Panc1 (cell line): ENCODE results near the gene CCDC40. TPM values are rescaled to one million over a fixed set of nuclear protein-coding genes. Genes with fewer than 3 reads are reported as not detected.

ENCODE experiments used
- ATAC-seq: fragments of 200-7000 bp; cut with Tn5 transposase; 2 replicates; pipeline ENCODE4 v1.9.1; 2020; ENCODE audit warnings: mild to moderate bottlenecking, moderate library complexity
- BruUV-seq: library from RNA; stranded (reverse); fragments of 400-500 nt; replicated peaks from 2 replicates; lab custom pipeline; 2021; lab: Mats Ljungman, UMichigan
- CTCF ChIA-PET: fragments of 300-600 bp; sonication (Branson Sonifier 250); formaldehyde crosslinking; loops from one replicate; lab custom pipeline; 2022; ENCODE audit warnings: antibody characterized with exemption; lab: Charles Lee
- POLR2A ChIA-PET: fragments of 300-600 bp; sonication (Branson Sonifier 250); formaldehyde crosslinking; loops from one replicate; lab custom pipeline; 2022; ENCODE audit warnings: antibody characterized with exemption; lab: Charles Lee
- DNase-seq: peaks from one replicate; pipeline ENCODE4 v3.0.0-alpha.2; 2010; ENCODE audit warnings: low read depth, low spot score
- H3K27ac ChIP-seq: 2 replicates; pipeline ENCODE4 v1.5.1; 2011; ENCODE audit warnings: mild to moderate bottlenecking, low read length, inconsistent platforms
- H3K27me3 ChIP-seq: fragments of 200-500 bp; sonication (Bioruptor generic); 2 replicates; pipeline ENCODE4 v1.6.0; 2014; ENCODE audit warnings: low read length, inconsistent platforms; ENCODE audit not compliant: control insufficient read depth, insufficient read depth
- H3K36me3 ChIP-seq: fragments of 200-500 bp; sonication (Bioruptor generic); 2 replicates; pipeline ENCODE4 v1.5.1; 2014; ENCODE audit warnings: inconsistent platforms, mild to moderate bottlenecking, low read length, moderate library complexity; ENCODE audit not compliant: control insufficient read depth, insufficient read depth
- H3K4me1 ChIP-seq: 2 replicates; pipeline ENCODE4 v1.5.1; 2011; ENCODE audit warnings: inconsistent platforms, mild to moderate bottlenecking, low read length, moderate library complexity; ENCODE audit not compliant: control insufficient read depth, insufficient read depth
- H3K4me3 ChIP-seq, 2 experiments: 2 replicates each; pipeline ENCODE4 v1.5.1; 2011 to 2012; ENCODE audit warnings: low read depth in 2 of 2, low read length in 2 of 2, mild to moderate bottlenecking in 2 of 2, inconsistent platforms in 1 of 2, moderate library complexity in 1 of 2
- H3K9me3 ChIP-seq: fragments of 200-500 bp; sonication (Bioruptor generic); 2 replicates; pipeline ENCODE4 v1.5.1; 2014; ENCODE audit warnings: low read depth, mild to moderate bottlenecking, inconsistent platforms, low read length, moderate library complexity; ENCODE audit not compliant: control insufficient read depth, insufficient read depth
- CTCF ChIP-seq: fragments of 450-650 bp; IDR thresholded peaks from 2 replicates; pipeline ENCODE4 v1.5.1; 2017; ENCODE audit warnings: mild to moderate bottlenecking
- POLR2AphosphoS5 ChIP-seq: IDR thresholded peaks from 2 replicates; pipeline ENCODE4 v1.6.1; 2012; ENCODE audit warnings: mild to moderate bottlenecking, low read depth, low read length, moderate library complexity
- REST ChIP-seq, 2 experiments: IDR thresholded peaks; 2 replicates each; pipeline ENCODE4 v1.6.1; 2011 to 2012; ENCODE audit warnings: low read depth in 2 of 2, control low read depth in 1 of 2, low read length in 1 of 2, mild to moderate bottlenecking in 1 of 2, moderate library complexity in 1 of 2; ENCODE audit not compliant: insufficient read depth in 1 of 2
- SIN3A ChIP-seq: IDR thresholded peaks from 2 replicates; pipeline ENCODE4 v1.6.1; 2012; ENCODE audit warnings: low read depth, mild to moderate bottlenecking, low read length, moderate library complexity, borderline replicate concordance; ENCODE audit not compliant: insufficient read depth
- TCF7L2 ChIP-seq: IDR thresholded peaks from 2 replicates; pipeline ENCODE4 v1.6.1; 2011; ENCODE audit warnings: mild to moderate bottlenecking, low read depth, low read length, inconsistent platforms
- in situ Hi-C: cut with HindIII; loops from 2 replicates; pipeline ENCODE4 v1.10.0; 2016; ENCODE audit warnings: low sequenced_read_pairs, low pct_unique_long_range_greater_than_20kb
- intact Hi-C: fragments of 100-400 bp; cut with micrococcal nuclease; formaldehyde crosslinking; loops from one replicate; pipeline ENCODE4 v1.10.0; 2022; ENCODE audit not compliant: unreplicated experiment
- total RNA-seq: library from RNA; stranded (reverse); gene quantifications from one replicate; pipeline ENCODE4 v1.2.1, GENCODE V29; 2021; ENCODE audit not compliant: unreplicated experiment

Gene CCDC40
- total RNA-seq, 1 experiment from 2014 or later, result 18.0 TPM

GRCh38 chr17:80130992-80131391 is 94.5 kb downstream of the CCDC40 start:
- BruUV-seq, result no TSS peak
- H3K27ac ChIP-seq, result no peak overlapping the region
- no peak for DNase-seq
- intact Hi-C loops, result no loop called here
- H3K4me1 ChIP-seq, result no peaks in the 10 kb centered on the region
- ATAC-seq, result no peak
- H3K9me3 ChIP-seq, result no peaks in the 10 kb centered on the region
- TF ChIP-seq CTCF (no peak), TCF7L2 (no peak), SIN3A (no peak), REST (IDR thresholded peaks at IDR 0.05; ENCODE audit: insufficient read depth in 1 of 2, low read depth in 2 of 2, low read length in 1 of 2) (no peak), POLR2AphosphoS5 (no peak)
- in situ Hi-C loops, result no loop called here
- ChIA-PET POLR2A (no interaction called here), CTCF (no interaction called here)
- H3K4me3 ChIP-seq, result no peak overlapping the region
- peaks cover 16% of the 10 kb centered on the region; the same call in 1 of the 2 replicates for H3K36me3 ChIP-seq
- H3K27me3 ChIP-seq, result no peaks in the 10 kb centered on the region

GRCh38 chr17:80132906-80133625 is 96.6 kb downstream of the CCDC40 start:
- no peaks in the 10 kb centered on the region for H3K27me3 ChIP-seq
- intact Hi-C loops, result no loop called here
- POLR2A ChIA-PET, result interaction anchor here (0.5 kb wide), 1 partner anchor 1260 kb away, joined by 3 read pairs; no protein-coding TSS in a partner anchor

GRCh38 chr17:80133626-80133970 is 97.2 kb downstream of the CCDC40 start:
- intact Hi-C loops (no loop called here), in situ Hi-C loops (no loop called here)
- BruUV-seq, result no TSS peak
- Histone ChIP-seq H3K4me3 (no peak overlapping the region), H3K27me3 (no peaks in the 10 kb centered on the region), H3K36me3 (peaks cover 30% of the 10 kb centered on the region), H3K4me1 (no peaks in the 10 kb centered on the region), H3K9me3 (no peaks in the 10 kb centered on the region), H3K27ac (no peak overlapping the region)
- POLR2A ChIA-PET, result interaction anchor here (0.5 kb wide), 1 partner anchor 1260 kb away, joined by 3 read pairs; no protein-coding TSS in a partner anchor
- CTCF ChIA-PET, result no interaction called here
- DNase-seq (no peak), ATAC-seq (peak; percentile 22; the same call in 1 of the 2 replicates)
- TF ChIP-seq REST (IDR thresholded peaks at IDR 0.05; ENCODE audit: insufficient read depth in 1 of 2, low read depth in 2 of 2, low read length in 1 of 2), result no peak
- TF ChIP-seq CTCF, result no peak
- no peak for TF ChIP-seq TCF7L2
- no peak for TF ChIP-seq SIN3A
- TF ChIP-seq POLR2AphosphoS5, result no peak

More at GRCh38 chr17:80132906-80133625, 96.6 kb downstream of the CCDC40 start:
- no peak for TF ChIP-seq TCF7L2
- peak; percentile 31; the same call in 1 of the 2 replicates for TF ChIP-seq POLR2AphosphoS5
- DNase-seq, result no peak
- CTCF ChIA-PET, result no interaction called here
- no TSS peak for BruUV-seq
- Histone ChIP-seq H3K4me1 (no peaks in the 10 kb centered on the region), H3K36me3 (peaks cover 27% of the 10 kb centered on the region; the same call in 1 of the 2 replicates), H3K4me3 (no peak overlapping the region), H3K9me3 (no peaks in the 10 kb centered on the region), H3K27ac (no peak overlapping the region)
- ATAC-seq, result peak; percentile 44; the same call in 1 of the 2 replicates
- in situ Hi-C loops, result no loop called here
